GM12873 (cell line): ENCODE measurements around the gene SLIT3.

Source experiments
- TF ChIP-seq, protein P1 (sequence below): IDR thresholded peaks from 2 replicates; pipeline ENCODE4 v1.5.1; 2012; ENCODE audit warnings: low read depth, mild to moderate bottlenecking, moderate library complexity, low read length, control low read depth; ENCODE audit not compliant: insufficient read depth; ENCODE audit errors: missing control alignments

SLIT3 gene

DNA sequence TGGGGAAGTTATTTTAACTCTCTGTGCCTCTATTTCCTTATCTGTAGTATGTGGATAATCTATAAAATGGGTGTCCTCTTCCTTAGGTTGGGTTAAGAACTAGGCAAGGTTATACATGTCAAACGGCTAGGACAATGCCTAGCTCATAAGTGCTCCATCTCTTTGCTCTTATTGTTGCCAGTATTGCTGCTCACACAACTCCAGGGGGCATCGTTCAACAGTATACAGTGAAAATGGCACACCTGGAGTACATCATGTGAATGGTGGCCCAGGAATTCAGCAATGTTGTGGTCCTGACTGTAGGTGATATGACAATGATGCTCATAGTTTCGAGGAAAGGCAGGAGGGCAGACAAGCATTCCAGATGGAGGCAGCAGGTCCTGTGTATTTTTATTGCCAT, 30.1 kb downstream of the SLIT3 start:
- TF ChIP-seq, protein P1, sequence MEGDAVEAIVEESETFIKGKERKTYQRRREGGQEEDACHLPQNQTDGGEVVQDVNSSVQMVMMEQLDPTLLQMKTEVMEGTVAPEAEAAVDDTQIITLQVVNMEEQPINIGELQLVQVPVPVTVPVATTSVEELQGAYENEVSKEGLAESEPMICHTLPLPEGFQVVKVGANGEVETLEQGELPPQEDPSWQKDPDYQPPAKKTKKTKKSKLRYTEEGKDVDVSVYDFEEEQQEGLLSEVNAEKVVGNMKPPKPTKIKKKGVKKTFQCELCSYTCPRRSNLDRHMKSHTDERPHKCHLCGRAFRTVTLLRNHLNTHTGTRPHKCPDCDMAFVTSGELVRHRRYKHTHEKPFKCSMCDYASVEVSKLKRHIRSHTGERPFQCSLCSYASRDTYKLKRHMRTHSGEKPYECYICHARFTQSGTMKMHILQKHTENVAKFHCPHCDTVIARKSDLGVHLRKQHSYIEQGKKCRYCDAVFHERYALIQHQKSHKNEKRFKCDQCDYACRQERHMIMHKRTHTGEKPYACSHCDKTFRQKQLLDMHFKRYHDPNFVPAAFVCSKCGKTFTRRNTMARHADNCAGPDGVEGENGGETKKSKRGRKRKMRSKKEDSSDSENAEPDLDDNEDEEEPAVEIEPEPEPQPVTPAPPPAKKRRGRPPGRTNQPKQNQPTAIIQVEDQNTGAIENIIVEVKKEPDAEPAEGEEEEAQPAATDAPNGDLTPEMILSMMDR, result no peak

- TF ChIP-seq, protein P1, result no peak
Measured at GRCh38 chr5:169268019-169268418, 32.9 kb downstream of the SLIT3 start.

DNA sequence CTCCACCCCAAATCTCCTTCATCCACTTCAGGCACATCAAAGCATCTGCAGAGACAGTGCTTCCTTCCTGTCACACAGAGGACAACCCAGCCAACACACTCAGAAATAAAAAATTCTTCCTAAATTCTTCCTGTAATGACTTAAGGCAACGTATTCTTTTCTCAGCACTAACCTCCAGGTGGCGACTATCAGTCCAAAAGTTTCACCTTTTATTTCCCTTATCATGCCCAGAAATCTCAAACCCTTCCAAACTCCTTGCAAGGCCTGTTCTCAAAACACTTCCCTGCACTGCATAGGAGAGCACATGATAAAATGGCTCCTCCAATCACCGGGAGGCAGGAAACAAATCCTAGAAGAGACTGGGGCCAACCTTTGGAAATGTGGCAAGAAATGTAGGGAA, 35.1 kb downstream of the SLIT3 start:
- TF ChIP-seq, protein P1, result peak; percentile 23

GRCh38 chr5:169263591-169263990, 37.3 kb downstream of the SLIT3 start:
- TF ChIP-seq, protein P1, result no peak

DNA sequence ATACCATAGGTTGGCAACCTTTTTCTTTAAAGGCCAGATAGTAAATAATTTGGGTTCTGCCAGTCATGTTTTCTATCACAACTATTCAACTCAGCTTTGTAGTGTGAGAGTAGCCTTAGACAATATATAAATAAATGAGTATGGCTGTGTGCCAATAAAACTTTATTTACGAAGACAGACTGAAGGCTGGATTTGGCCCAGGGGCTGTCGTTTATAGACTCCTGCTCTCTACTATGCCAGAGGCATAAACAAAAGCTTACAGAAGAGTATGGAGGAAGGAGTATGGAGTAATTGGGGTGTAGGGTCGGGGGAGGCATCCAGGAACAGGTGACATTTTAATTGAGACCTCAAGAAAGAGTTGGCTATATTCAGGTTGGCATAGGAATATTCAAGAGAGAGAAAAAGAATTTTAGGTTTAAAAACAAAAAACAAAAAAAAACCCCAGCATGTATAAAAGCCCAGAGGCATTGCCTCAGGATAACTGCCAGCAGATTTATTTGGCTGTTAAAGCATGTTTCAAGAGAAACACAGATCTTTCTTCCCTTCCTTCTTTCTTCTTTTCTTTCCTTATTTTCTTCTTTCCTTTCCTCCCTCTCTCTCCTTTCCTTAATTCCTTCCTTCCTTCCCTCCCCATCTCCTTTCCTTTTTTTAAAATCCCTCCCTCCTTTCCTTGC, 39.9 kb downstream of the SLIT3 start:
- TF ChIP-seq, protein P1, result no peak

- TF ChIP-seq, protein P1, result no peak
Measured at GRCh38 chr5:169258372-169259000, 42.5 kb downstream of the SLIT3 start.

DNA sequence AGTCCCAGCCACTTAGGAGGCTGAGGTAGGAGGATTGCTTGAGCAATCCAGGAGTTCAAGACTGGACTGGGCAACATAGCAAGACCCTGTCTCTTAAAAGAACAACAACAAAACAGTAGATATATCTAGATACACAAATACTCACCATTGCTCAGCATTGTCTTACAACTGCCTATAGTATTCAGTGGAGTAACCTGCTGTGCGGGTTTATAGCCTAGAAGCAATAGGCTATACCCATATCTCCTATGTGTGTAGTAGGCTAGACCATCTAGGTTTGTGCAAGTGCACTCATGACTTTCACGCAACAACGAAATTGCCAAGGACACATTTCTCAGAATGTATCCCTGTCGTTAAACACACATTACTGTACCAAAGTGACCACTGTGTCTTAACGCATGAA, 44.7 kb downstream of the SLIT3 start:
- TF ChIP-seq, protein P1, result no peak
